Measurements from ENCODE around the gene CCDC18.

The CCDC18 gene

DNA sequence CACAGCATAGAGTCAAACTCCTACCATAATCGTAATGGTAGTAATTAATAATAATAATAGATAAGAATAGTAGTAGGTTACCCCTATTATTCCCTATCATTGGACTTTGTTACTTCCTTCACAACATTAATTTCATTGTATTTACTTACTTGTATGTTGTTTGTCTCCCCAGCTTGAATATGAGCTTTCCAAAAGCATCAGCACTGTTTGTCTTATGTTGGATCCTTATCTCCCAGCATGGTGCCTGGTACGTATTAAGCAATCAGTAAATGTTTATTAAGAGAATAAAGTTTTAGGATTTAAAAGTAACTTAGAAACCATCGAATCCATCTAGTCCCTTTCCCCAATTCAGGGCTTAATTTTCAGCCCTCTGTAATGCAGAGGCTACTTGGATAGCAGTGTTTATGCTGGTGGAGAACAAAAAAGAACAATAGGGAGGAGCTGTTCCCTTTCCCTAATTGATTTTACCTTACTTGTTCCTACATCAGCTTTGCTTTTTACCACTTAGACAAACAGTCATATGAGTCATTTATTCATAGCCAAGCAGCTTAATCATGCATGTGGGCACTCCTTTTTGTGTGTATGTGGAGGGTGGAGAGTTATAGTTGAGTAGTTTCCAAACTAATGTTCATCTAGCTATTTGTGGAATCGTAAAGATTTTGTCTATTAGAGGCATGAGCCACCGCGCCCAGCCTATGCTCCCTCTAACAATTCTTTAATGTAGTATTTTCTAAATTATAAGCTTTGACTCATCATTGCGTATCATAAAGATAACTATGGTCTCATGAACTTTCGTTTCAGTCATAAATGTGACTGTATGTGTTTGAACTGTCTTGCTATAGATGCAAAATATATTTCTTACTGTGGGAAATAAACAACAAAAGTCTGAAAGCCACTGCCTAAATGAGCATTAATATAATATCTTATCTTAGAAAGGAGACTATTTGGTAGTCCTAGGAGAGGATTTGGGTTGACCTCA is 144.3 kb downstream of the CCDC18 start:
- no peak overlapping the region for H3K4me3 ChIP-seq (ENCODE audit: low read depth, low read length)

More for the DNA sequence above, 144.3 kb downstream of the CCDC18 start:
- TF ChIP-seq, protein P1, sequence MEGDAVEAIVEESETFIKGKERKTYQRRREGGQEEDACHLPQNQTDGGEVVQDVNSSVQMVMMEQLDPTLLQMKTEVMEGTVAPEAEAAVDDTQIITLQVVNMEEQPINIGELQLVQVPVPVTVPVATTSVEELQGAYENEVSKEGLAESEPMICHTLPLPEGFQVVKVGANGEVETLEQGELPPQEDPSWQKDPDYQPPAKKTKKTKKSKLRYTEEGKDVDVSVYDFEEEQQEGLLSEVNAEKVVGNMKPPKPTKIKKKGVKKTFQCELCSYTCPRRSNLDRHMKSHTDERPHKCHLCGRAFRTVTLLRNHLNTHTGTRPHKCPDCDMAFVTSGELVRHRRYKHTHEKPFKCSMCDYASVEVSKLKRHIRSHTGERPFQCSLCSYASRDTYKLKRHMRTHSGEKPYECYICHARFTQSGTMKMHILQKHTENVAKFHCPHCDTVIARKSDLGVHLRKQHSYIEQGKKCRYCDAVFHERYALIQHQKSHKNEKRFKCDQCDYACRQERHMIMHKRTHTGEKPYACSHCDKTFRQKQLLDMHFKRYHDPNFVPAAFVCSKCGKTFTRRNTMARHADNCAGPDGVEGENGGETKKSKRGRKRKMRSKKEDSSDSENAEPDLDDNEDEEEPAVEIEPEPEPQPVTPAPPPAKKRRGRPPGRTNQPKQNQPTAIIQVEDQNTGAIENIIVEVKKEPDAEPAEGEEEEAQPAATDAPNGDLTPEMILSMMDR (IDR thresholded peaks at IDR 0.05; ENCODE audit: borderline replicate concordance, insufficient read depth, low read depth, low read length): no peak

Data from GM12875 (cell line).